ENCODE data around the gene AK3.

DNA sequence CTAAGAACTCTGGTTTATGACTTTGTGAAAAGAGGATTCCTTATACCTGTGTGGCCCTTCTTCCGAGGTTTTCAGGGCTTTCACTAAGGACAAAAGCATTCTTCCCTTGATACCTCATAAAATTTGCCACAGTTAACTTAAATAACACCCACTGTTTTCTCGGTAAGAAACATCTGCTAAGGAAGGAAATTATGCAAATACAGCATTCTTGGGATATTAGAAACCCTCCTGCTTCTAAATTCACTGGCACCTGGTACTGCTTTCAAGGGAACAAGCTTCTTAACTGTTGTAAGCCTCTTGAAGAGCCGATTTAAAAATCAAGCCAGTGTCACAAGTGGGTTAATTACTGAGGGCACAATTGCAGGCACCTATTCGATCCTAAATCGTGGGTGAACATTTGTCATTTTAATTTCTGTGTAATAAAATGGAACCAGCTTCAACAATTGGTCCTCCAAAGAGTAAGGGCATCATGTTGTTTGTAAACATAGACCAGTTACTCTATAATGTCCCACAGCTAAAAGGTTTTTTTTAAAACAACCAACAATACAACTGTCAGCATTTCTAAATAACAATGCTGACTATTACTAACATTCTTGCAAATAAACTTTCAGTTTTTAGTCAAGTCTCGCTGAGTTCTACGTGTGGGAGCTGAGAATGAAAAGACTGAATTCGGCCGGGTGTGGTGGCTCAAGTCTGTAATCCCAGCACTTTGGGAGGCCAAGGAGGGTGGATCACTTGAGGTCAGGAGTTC, 26.6 kb downstream of the AK3 start:
- no peak for TF ChIP-seq CTCF (IDR thresholded peaks at IDR 0.05)
- no peak for TF ChIP-seq POLR2A (IDR thresholded peaks at IDR 0.05)

Data from upper lobe of left lung (tissue), 4 donors.